Calu3 (cell line): ENCODE results near the gene ALDH1L1. TPM values are rescaled to one million over a fixed set of nuclear protein-coding genes. Genes with fewer than 3 reads are reported as not detected.

Source experiments
- BruUV-seq: library from RNA; stranded (reverse); fragments of 400-500 nt; replicated peaks from 2 replicates; lab custom pipeline; 2021; lab: Mats Ljungman, UMichigan
- CTCF ChIA-PET: fragments of 300-600 bp; sonication (Branson Sonifier 250); formaldehyde crosslinking; loops from one replicate; lab custom pipeline; 2022; ENCODE audit warnings: antibody characterized with exemption; lab: Charles Lee
- DNase-seq: peaks from one replicate; pipeline ENCODE4 v3.0.0; 2022
- H3K27ac Mint-ChIP-seq: one replicate; pipeline ENCODE4 v1.8.0; 2022; ENCODE audit warnings: mixed read lengths; ENCODE audit not compliant: unreplicated experiment
- H3K27me3 Mint-ChIP-seq: one replicate; pipeline ENCODE4 v1.8.0; 2022; ENCODE audit warnings: mixed read lengths; ENCODE audit not compliant: unreplicated experiment
- H3K36me3 Mint-ChIP-seq: one replicate; pipeline ENCODE4 v1.8.0; 2022; ENCODE audit warnings: mild to moderate bottlenecking, moderate library complexity, mixed read lengths; ENCODE audit not compliant: insufficient read depth, unreplicated experiment
- H3K4me1 Mint-ChIP-seq: one replicate; pipeline ENCODE4 v1.8.0; 2022; ENCODE audit warnings: mild to moderate bottlenecking, low read depth, mixed read lengths; ENCODE audit not compliant: unreplicated experiment
- H3K4me3 Mint-ChIP-seq: one replicate; pipeline ENCODE4 v1.8.0; 2022; ENCODE audit warnings: mild to moderate bottlenecking, low read depth, moderate library complexity, mixed read lengths; ENCODE audit not compliant: unreplicated experiment
- H3K9me3 Mint-ChIP-seq: one replicate; pipeline ENCODE4 v1.8.0; 2022; ENCODE audit warnings: low read depth, mixed read lengths; ENCODE audit not compliant: unreplicated experiment
- CTCF ChIP-seq: fragments of 200-600 bp; IDR thresholded peaks from one replicate; pipeline ENCODE4 v1.8.0; 2022; ENCODE audit warnings: antibody characterized with exemption; ENCODE audit not compliant: unreplicated experiment
- intact Hi-C: fragments of 100-400 bp; cut with micrococcal nuclease; formaldehyde crosslinking; loops from one replicate; pipeline ENCODE4 v1.10.0; 2022; ENCODE audit not compliant: unreplicated experiment
- total RNA-seq: library from RNA; stranded (reverse); gene quantifications from 2 replicates; pipeline ENCODE4 v1.2.3, GENCODE V29; 2022

Gene ALDH1L1
- total RNA-seq, 1 experiment from 2014 or later: 4.4 TPM

GRCh38 chr3:126154391-126155279 is 25.8 kb downstream of the ALDH1L1 start:
- Mint-ChIP-seq H3K4me1 (no peaks in the 10 kb centered on the region), H3K27ac (no peak overlapping the region), H3K9me3 (no peaks in the 10 kb centered on the region), H3K27me3 (no peaks in the 10 kb centered on the region), H3K36me3 (no peaks in the 10 kb centered on the region), H3K4me3 (no peak overlapping the region)
- intact Hi-C loops: no loop called here
- BruUV-seq: no TSS peak
- no peak for DNase-seq
- TF ChIP-seq CTCF: no peak
- CTCF ChIA-PET: no interaction called here

- intact Hi-C loops: no loop called here
- Mint-ChIP-seq H3K27ac (no peak overlapping the region), H3K27me3 (no peaks in the 10 kb centered on the region), H3K36me3 (no peaks in the 10 kb centered on the region), H3K9me3 (no peaks in the 10 kb centered on the region), H3K4me1 (no peaks in the 10 kb centered on the region), H3K4me3 (no peak overlapping the region)
- CTCF ChIA-PET: no interaction called here
- no peak for DNase-seq
- no peak for TF ChIP-seq CTCF
- BruUV-seq: no TSS peak
Measured at GRCh38 chr3:126153695-126154360, 26.6 kb downstream of the ALDH1L1 start.

GRCh38 chr3:126152901-126153694 is 27.3 kb downstream of the ALDH1L1 start:
- no TSS peak for BruUV-seq
- no peaks in the 10 kb centered on the region for H3K9me3 Mint-ChIP-seq
- no peak overlapping the region for H3K4me3 Mint-ChIP-seq
- TF ChIP-seq CTCF: no peak
- no peaks in the 10 kb centered on the region for H3K36me3 Mint-ChIP-seq
- CTCF ChIA-PET: no interaction called here
- H3K4me1 Mint-ChIP-seq: no peaks in the 10 kb centered on the region
- intact Hi-C loops: no loop called here
- H3K27me3 Mint-ChIP-seq: no peaks in the 10 kb centered on the region
- H3K27ac Mint-ChIP-seq: no peak overlapping the region
- no peak for DNase-seq

- no peaks in the 10 kb centered on the region for H3K27me3 Mint-ChIP-seq
- H3K27ac Mint-ChIP-seq: no peak overlapping the region
- CTCF ChIA-PET: no interaction called here
- intact Hi-C loops: no loop called here
- no peaks in the 10 kb centered on the region for H3K4me1 Mint-ChIP-seq
- H3K4me3 Mint-ChIP-seq: no peak overlapping the region
- no TSS peak for BruUV-seq
- DNase-seq: no peak
- TF ChIP-seq CTCF: no peak
- H3K9me3 Mint-ChIP-seq: no peaks in the 10 kb centered on the region
- H3K36me3 Mint-ChIP-seq: no peaks in the 10 kb centered on the region
Measured at GRCh38 chr3:126152458-126152857, 27.9 kb downstream of the ALDH1L1 start.
